GM19372 (cell line): ENCODE results near the gene FFAR1.

Source experiments
- ATAC-seq: cut with Tn5 transposase; IDR thresholded peaks from one replicate; pipeline ENCODE4 v1.9.1; 2021; ENCODE audit warnings: mild to moderate bottlenecking, low read depth, moderate library complexity; ENCODE audit not compliant: unreplicated experiment

The FFAR1 gene

GRCh38 chr19:35341006-35341405 lies 6.7 kb upstream of the FFAR1 start:
- no peak for ATAC-seq

- no peak for ATAC-seq
These were observed 6.0 kb upstream of the FFAR1 start for GRCh38 chr19:35341565-35342225.

- ATAC-seq, result no peak
These were observed 5.3 kb upstream of the FFAR1 start for GRCh38 chr19:35342430-35342829.

- ATAC-seq, result no peak
These were observed 3.1 kb upstream of the FFAR1 start for GRCh38 chr19:35344511-35345031.

- ATAC-seq, result no peak
These were observed 2.0 kb upstream of the FFAR1 start for GRCh38 chr19:35345671-35346111.

GRCh38 chr19:35346193-35347052 lies 1.3 kb upstream of the FFAR1 start:
- no peak for ATAC-seq

- ATAC-seq, result no peak
These were observed 212 bp downstream of the FFAR1 start for GRCh38 chr19:35347930-35348298.

- no peak for ATAC-seq
These were observed 1.4 kb downstream of the FFAR1 start for GRCh38 chr19:35348911-35349611.

- ATAC-seq, result no peak
These were observed 2.2 kb downstream of the FFAR1 start for GRCh38 chr19:35349614-35350521.

GRCh38 chr19:35350591-35350990 lies 2.9 kb downstream of the FFAR1 start:
- ATAC-seq, result no peak

- no peak for ATAC-seq
These were observed 3.9 kb downstream of the FFAR1 start for GRCh38 chr19:35351411-35352176.

- ATAC-seq, result no peak
These were observed 4.4 kb downstream of the FFAR1 start for GRCh38 chr19:35352177-35352447.

- ATAC-seq, result no peak
These were observed 5.0 kb downstream of the FFAR1 start for GRCh38 chr19:35352448-35353304.

GRCh38 chr19:35353635-35354034 lies 5.9 kb downstream of the FFAR1 start:
- no peak for ATAC-seq

GRCh38 chr19:35354898-35355297 lies 7.2 kb downstream of the FFAR1 start:
- no peak for ATAC-seq

- ATAC-seq, result no peak
These were observed 8.2 kb downstream of the FFAR1 start for GRCh38 chr19:35355791-35356460.

GRCh38 chr19:35357867-35358573 lies 10.3 kb downstream of the FFAR1 start, which contains the start of gene FFAR3:
TSS of gene FFAR3 (plus strand) at chr19:35358460. CDS start at chr19:35358891, 431 bp downstream.
- no peak for ATAC-seq
